ENCODE measurements around the gene MORN1. TPM values are rescaled to one million over a fixed set of nuclear protein-coding genes. Genes with fewer than 3 reads are reported as not detected.

Gene MORN1
- polyA plus RNA-seq, 1 of the 3 experiments (the other 2 are of a cell fraction), result 16.3 TPM

GRCh38 chr1:2422523-2422922, 31.2 kb upstream of the MORN1 start:
- no peaks in the 10 kb centered on the region for H3K9me2 ChIP-seq
- no peak overlapping the region for H3K4me2 ChIP-seq
- DNase-seq, result no peak
- no peaks in the 10 kb centered on the region for H4K20me1 ChIP-seq (ENCODE audit: insufficient read depth)
- TF ChIP-seq TEAD4 (IDR thresholded peaks at IDR 0.05; ENCODE audit: borderline replicate concordance, insufficient read depth), result no peak
- TF ChIP-seq ELF1 (IDR thresholded peaks at IDR 0.05), result no peak
- TF ChIP-seq FOXM1 (IDR thresholded peaks at IDR 0.05; ENCODE audit: low read depth), result no peak
- TF ChIP-seq GABPA (IDR thresholded peaks at IDR 0.05; ENCODE audit: low read depth), result no peak
- no peak for TF ChIP-seq FOSL2 (IDR thresholded peaks at IDR 0.05; ENCODE audit: borderline replicate concordance, low read depth)
- no peak for TF ChIP-seq IRF3 (IDR thresholded peaks at IDR 0.05; ENCODE audit: low read depth, low read length)
- no peak for TF ChIP-seq RCOR1 (IDR thresholded peaks at IDR 0.05; ENCODE audit: low read length)
- no peaks in the 10 kb centered on the region for H3F3A ChIP-seq (replicated peaks; ENCODE audit: insufficient read depth)
- H3K27ac ChIP-seq (ENCODE audit: low read depth in 2 of 2, low read length in 1 of 2), result no peak overlapping the region
- peaks cover 0 to 4% of the 10 kb centered on the region in 2 experiments; a peak in 1 of 4 replicates for H3K4me1 ChIP-seq (ENCODE audit: control insufficient read depth in 1 of 2, insufficient read depth in 2 of 2, low read depth in 1 of 2, low read length in 1 of 2)
- CTCF ChIA-PET, result interaction anchor here (1.0 kb wide), 1 partner anchor 20 kb away, joined by 3 read pairs; no protein-coding TSS in a partner anchor
- H3K9me3 ChIP-seq, result no peaks in the 10 kb centered on the region
- H3K27me3 ChIP-seq (ENCODE audit: insufficient read depth), result peaks cover 35% of the 10 kb centered on the region
- H3K36me3 ChIP-seq (replicated peaks in 1 of 2; ENCODE audit: control insufficient read depth in 1 of 2, insufficient read depth in 2 of 2, low read length in 1 of 2), result no peaks in the 10 kb centered on the region
- no peaks in the 10 kb centered on the region for H3K79me2 ChIP-seq (ENCODE audit: insufficient read depth)
- WGBS (ENCODE audit: low lambda C conversion rate), result 49% methylated on average over 4 of the region's 4 CpGs
- no peak overlapping the region for H3K9ac ChIP-seq
- no peak overlapping the region for H3K4me3 ChIP-seq (ENCODE audit: low read depth in 2 of 2, low read length in 1 of 2)
- POLR2A ChIA-PET, result no interaction called here
- H2AFZ ChIP-seq (ENCODE audit: low read depth), result no peak overlapping the region

GRCh38 chr1:2419416-2419815, 28.1 kb upstream of the MORN1 start:
- Histone ChIP-seq H3K79me2 (ENCODE audit: insufficient read depth) (no peaks in the 10 kb centered on the region), H3K9me3 (no peaks in the 10 kb centered on the region), H2AFZ (ENCODE audit: low read depth) (no peak overlapping the region), H3F3A (replicated peaks; ENCODE audit: insufficient read depth) (no peaks in the 10 kb centered on the region), H3K4me2 (no peak overlapping the region), H3K27ac (ENCODE audit: low read depth in 2 of 2, low read length in 1 of 2) (no peak overlapping the region), H4K20me1 (ENCODE audit: insufficient read depth) (no peaks in the 10 kb centered on the region), H3K9me2 (no peaks in the 10 kb centered on the region), H3K4me1 (ENCODE audit: control insufficient read depth in 1 of 2, insufficient read depth in 2 of 2, low read depth in 1 of 2, low read length in 1 of 2) (peaks cover 0 to 15% of the 10 kb centered on the region in 2 experiments; a peak in 1 of 4 replicates), H3K4me3 (ENCODE audit: low read depth in 2 of 2, low read length in 1 of 2) (no peak overlapping the region), H3K36me3 (replicated peaks in 1 of 2; ENCODE audit: control insufficient read depth in 1 of 2, insufficient read depth in 2 of 2, low read length in 1 of 2) (no peaks in the 10 kb centered on the region), H3K27me3 (ENCODE audit: insufficient read depth) (peaks cover 35% of the 10 kb centered on the region), H3K9ac (no peak overlapping the region)
- DNase-seq, result no peak
- WGBS (ENCODE audit: low lambda C conversion rate), result no CpG with 5 or more reads among the region's 16 CpGs
- no peak for TF ChIP-seq GATA2 (CRISPR knock-in tag; IDR thresholded peaks at IDR 0.05)
- TF ChIP-seq, protein P1, sequence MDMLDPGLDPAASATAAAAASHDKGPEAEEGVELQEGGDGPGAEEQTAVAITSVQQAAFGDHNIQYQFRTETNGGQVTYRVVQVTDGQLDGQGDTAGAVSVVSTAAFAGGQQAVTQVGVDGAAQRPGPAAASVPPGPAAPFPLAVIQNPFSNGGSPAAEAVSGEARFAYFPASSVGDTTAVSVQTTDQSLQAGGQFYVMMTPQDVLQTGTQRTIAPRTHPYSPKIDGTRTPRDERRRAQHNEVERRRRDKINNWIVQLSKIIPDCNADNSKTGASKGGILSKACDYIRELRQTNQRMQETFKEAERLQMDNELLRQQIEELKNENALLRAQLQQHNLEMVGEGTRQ (IDR thresholded peaks at IDR 0.05; ENCODE audit: borderline replicate concordance, low read depth, low read length), result no peak
- TF ChIP-seq CHD2 (IDR thresholded peaks at IDR 0.05; ENCODE audit: low read length, partially characterized antibody), result no peak
- no peak for TF ChIP-seq POLR2AphosphoS5 (IDR thresholded peaks at IDR 0.05; ENCODE audit: low read depth, low read length)
- TF ChIP-seq JUND (IDR thresholded peaks at IDR 0.05), result no peak
- no peak for TF ChIP-seq GABPA (IDR thresholded peaks at IDR 0.05; ENCODE audit: low read depth)
- TF ChIP-seq EZH2phosphoT487 (IDR thresholded peaks at IDR 0.05; ENCODE audit: borderline replicate concordance, low read depth), result no peak
- no peak for TF ChIP-seq YY1 (IDR thresholded peaks at IDR 0.05; ENCODE audit: low read depth)
- POLR2A ChIA-PET, result no interaction called here
- CTCF ChIA-PET, result interaction anchor here (0.7 to 3.8 kb wide), 6 partner anchors 11 to 1034 kb away, joined by 3 to 12 read pairs (median 8); partner anchors contain the start of gene TTC34

Data from SK-N-SH (cell line).